Measurements from ENCODE around the gene CIAO3. TPM values are rescaled to one million over a fixed set of nuclear protein-coding genes. Genes with fewer than 3 reads are reported as not detected.

The CIAO3 gene
- total and polyA plus RNA-seq, 2 donors (not counting 1 experiment from before 2014, with no cell fraction given): 59.4 to 68.4 TPM

- ATAC-seq (ENCODE audit: low read depth) (no peak), DNase-seq (no peak)
- H4K20me1 ChIP-seq (ENCODE audit: control insufficient read depth, insufficient read depth, low read length, poor library complexity, severe bottlenecking): peaks cover 4% of the 10 kb centered on the region
- no peaks in the 10 kb centered on the region for H3K9me3 ChIP-seq (ENCODE audit: control extremely low read depth in 1 of 3, control insufficient read depth in 2 of 3, insufficient read depth in 1 of 3, low read length in 2 of 3)
- ChIA-PET CTCF (no interaction called here), POLR2A (interaction anchor here (1.7 kb wide), 1 partner anchor 13 kb away, joined by 5 read pairs; the partner anchor contains the start of gene ANTKMT)
- no peaks in the 10 kb centered on the region for H3K27me3 ChIP-seq (replicated peaks in 1 of 4; ENCODE audit: control extremely low read depth in 1 of 4, control insufficient read depth in 3 of 4, insufficient read depth in 4 of 4, low read length in 3 of 4)
- peaks cover 0 to 52% of the 10 kb centered on the region in 2 experiments for H3K36me3 ChIP-seq (replicated peaks in 1 of 2; ENCODE audit: control extremely low read depth in 1 of 2, control insufficient read depth in 1 of 2, extremely low read depth in 1 of 2, insufficient read depth in 2 of 2, low read length in 1 of 2)
- peaks cover 12% of the 10 kb centered on the region for H3K4me1 Mint-ChIP-seq
- no peak overlapping the region for H3K27ac ChIP-seq (ENCODE audit: low read length in 2 of 2)
- no peak overlapping the region for H3K9ac ChIP-seq (ENCODE audit: low read length)
- peaks cover 11 to 21% of the 10 kb centered on the region in 2 donors for H3K4me1 ChIP-seq (ENCODE audit: control insufficient read depth in 2 of 2, insufficient read depth in 2 of 2, low read length in 2 of 2)
- H3K27ac Mint-ChIP-seq: no peak overlapping the region
- no peak for TF ChIP-seq EZH2 (IDR thresholded peaks at IDR 0.05; ENCODE audit: borderline replicate concordance, insufficient read depth, low read depth, low read length, poor library complexity, severe bottlenecking)
- TF ChIP-seq, protein P1, sequence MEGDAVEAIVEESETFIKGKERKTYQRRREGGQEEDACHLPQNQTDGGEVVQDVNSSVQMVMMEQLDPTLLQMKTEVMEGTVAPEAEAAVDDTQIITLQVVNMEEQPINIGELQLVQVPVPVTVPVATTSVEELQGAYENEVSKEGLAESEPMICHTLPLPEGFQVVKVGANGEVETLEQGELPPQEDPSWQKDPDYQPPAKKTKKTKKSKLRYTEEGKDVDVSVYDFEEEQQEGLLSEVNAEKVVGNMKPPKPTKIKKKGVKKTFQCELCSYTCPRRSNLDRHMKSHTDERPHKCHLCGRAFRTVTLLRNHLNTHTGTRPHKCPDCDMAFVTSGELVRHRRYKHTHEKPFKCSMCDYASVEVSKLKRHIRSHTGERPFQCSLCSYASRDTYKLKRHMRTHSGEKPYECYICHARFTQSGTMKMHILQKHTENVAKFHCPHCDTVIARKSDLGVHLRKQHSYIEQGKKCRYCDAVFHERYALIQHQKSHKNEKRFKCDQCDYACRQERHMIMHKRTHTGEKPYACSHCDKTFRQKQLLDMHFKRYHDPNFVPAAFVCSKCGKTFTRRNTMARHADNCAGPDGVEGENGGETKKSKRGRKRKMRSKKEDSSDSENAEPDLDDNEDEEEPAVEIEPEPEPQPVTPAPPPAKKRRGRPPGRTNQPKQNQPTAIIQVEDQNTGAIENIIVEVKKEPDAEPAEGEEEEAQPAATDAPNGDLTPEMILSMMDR (IDR thresholded peaks at IDR 0.05): no peak
- no peaks in the 10 kb centered on the region for H3K27me3 Mint-ChIP-seq
- no peaks in the 10 kb centered on the region for H3K9me3 Mint-ChIP-seq (ENCODE audit: insufficient read depth)
- WGBS (ENCODE audit: insufficient coverage): 94% methylated on average over 49 of the region's 49 CpGs
- no peak overlapping the region for H3K4me3 ChIP-seq (ENCODE audit: control extremely low read depth in 1 of 5, extremely low read depth in 1 of 5, insufficient read depth in 1 of 5, low read depth in 2 of 5, low read length in 4 of 5)
- no peak overlapping the region for H2AFZ ChIP-seq (ENCODE audit: insufficient read depth, low read depth, low read length, poor library complexity, severe bottlenecking)
- no peak overlapping the region for H3K4me3 Mint-ChIP-seq
- no peak overlapping the region for H3K4me2 ChIP-seq (replicated peaks; ENCODE audit: low read depth, low read length, poor library complexity, severe bottlenecking)
- intact Hi-C loops (cut with micrococcal nuclease): no loop called here
- H3K79me2 ChIP-seq (ENCODE audit: control insufficient read depth, insufficient read depth, low read length): peaks cover 2% of the 10 kb centered on the region
Measured at GRCh38 chr16:734208-734980, 6.4 kb downstream of the CIAO3 start.
